KOPT-K1 (cell line): ENCODE measurements around the gene HSD17B10.

ENCODE experiments used
- H3K27ac ChIP-seq: fragments of 200-600 bp; sonication (generic); 2 replicates; pipeline ENCODE4 v1.5.1; 2016; ENCODE audit warnings: antibody characterized with exemption, mild to moderate bottlenecking, low read depth, low read length; ENCODE audit not compliant: poor library complexity, severe bottlenecking
- H3K36me3 ChIP-seq: fragments of 200-600 bp; sonication (generic); 2 replicates; pipeline ENCODE4 v1.5.1; 2017; ENCODE audit warnings: antibody characterized with exemption, mild to moderate bottlenecking, low read length, moderate library complexity; ENCODE audit not compliant: insufficient read depth
- H3K9me3 ChIP-seq: fragments of 200-600 bp; sonication (generic); 2 replicates; pipeline ENCODE4 v1.5.1; 2017; ENCODE audit warnings: antibody characterized with exemption, low read length, mild to moderate bottlenecking; ENCODE audit not compliant: insufficient read depth, poor library complexity, severe bottlenecking

Gene HSD17B10

DNA sequence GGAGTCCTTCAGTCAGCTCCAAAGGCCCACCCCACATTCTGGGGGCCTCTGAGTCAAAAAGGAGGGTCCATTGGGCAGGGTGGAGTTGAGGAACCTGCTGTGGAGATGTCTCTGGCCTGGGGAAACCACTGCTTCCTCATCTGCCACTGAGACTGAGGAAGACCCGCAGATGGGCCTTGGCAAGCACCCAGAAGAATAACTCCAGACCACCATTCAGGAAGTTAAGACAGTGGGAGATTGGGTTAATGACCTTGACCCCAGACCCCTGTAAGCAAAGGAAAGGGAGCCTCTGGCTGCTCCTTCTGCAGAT lies 8.1 kb upstream of the HSD17B10 start:
- Histone ChIP-seq H3K36me3 (no peaks in the 10 kb centered on the region), H3K9me3 (no peaks in the 10 kb centered on the region), H3K27ac (peak overlapping the region; percentile 53)

DNA sequence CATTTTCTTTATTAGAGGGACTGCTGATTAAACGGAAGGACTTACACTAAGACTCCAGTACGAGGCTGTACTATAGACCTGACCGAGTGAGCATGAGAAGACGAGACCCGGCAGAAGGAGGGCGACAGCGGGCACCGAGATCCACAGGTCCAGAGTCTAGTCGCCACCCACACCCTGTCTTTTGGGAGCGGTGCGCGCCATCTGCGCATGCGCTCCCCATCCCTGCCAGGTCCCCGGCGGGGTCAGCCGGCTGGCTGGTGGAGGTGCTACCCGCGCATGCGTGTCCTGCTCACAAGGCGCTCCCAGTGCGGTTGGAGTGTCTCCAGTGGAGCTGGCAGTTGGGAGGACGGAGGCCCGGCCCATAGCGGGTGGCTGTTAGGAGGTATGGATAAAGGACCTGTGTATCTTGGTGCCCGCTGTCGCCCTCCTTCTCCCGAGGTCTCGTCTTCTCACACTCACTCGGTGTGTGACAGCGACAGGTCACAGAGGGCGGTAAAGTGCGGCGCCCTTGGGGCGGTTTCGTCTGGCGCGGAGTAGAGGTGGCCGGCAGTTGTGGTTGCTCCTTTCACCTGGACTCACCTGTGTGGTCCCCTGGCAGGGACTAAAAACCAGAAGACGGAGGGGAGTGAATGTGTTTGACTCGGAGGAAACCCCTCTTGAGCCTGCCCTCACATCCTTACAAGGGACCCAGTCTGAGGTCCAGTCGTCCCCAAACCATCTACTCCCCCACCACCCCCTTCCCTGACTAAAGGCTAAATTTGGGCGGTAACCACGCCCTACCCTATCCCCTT lies 7.6 kb upstream of the HSD17B10 start:
- no peaks in the 10 kb centered on the region for H3K9me3 ChIP-seq
- H3K36me3 ChIP-seq, result no peaks in the 10 kb centered on the region
- H3K27ac ChIP-seq, result peak overlapping the region; percentile 53

DNA sequence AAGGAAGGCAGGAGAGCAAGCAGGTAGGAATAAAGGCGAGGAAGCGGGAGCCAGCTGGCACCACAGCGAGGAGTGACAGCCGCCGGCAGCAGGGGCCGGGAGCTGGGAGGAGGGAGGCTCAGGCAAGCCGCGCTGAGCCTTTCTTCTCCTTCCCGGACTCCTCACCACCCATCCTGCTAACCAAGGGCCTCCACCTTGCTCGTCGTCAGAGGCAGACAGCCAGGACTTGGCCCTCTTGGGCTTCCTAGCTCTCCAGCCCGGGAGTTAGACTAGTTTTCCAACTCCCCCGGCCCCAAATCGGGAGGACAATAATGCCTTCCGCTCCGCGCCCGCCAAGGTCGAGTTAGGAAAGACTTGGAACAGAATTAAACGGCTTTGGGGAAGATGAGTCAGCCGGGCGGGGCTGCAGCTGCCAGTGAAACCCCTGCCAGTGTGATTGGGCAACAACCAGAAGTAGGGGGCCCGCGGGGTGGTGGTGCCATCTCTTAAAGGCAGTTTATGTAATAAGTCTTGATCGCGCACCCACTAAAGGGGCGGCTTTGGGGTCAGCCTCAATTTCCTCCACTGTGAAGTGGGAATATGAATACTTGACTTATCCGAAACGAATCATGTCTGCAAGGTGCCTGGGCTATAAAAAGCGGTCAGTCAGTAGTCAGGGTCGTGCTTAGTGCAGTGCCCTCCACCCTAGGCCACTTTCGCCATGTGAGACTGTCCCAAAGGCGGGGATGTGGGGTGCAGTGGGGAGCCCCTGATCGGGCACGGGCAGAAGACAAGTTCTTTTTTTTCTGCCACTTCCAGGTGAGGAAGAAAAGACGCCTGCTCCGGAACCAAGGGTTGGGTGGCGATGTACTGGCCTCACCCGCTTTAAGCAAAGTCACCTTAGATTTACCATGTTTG lies 6.7 kb upstream of the HSD17B10 start:
- Histone ChIP-seq H3K36me3 (no peaks in the 10 kb centered on the region), H3K9me3 (no peaks in the 10 kb centered on the region), H3K27ac (no peak overlapping the region)

DNA sequence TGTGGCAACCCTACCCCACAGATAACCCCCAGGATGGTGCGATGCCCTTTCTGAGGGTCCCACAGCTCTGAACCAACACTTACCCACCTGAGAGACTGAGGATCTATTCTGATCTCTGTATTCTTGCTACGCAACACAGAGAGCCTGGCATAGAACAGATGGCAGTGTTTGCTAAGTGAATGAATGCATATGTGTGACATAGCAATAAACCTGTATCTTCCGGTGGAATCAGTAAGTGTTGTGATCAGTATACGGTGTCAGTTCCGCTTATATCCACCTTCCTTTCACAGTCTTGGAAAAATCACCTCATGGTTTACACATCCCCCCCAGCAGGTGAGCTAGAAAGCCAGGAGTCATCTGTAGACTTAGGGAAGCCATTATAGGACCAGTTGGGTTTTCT lies 5.9 kb upstream of the HSD17B10 start:
- no peaks in the 10 kb centered on the region for H3K9me3 ChIP-seq
- H3K27ac ChIP-seq, result no peak overlapping the region
- H3K36me3 ChIP-seq, result no peaks in the 10 kb centered on the region

DNA sequence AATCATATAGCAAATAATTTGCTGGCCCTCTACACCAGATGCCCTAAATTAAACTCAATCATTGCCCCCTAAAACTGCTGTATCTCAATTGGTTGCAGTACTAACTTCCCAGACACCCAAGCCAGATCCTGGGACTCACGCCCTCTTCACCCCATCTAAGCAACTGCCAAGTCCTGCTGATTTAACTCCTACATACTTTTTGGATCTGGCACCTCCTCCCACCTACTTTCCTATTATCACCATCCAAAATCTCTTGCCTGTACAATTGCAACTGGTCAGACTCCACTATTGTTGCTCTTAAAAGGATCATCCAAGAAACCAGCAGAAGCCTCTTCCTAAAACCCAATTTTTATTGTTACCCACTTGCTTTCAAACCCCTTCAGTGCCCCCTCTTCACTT lies 4.7 kb upstream of the HSD17B10 start:
- Histone ChIP-seq H3K9me3 (no peaks in the 10 kb centered on the region), H3K27ac (no peak overlapping the region), H3K36me3 (no peaks in the 10 kb centered on the region)

DNA sequence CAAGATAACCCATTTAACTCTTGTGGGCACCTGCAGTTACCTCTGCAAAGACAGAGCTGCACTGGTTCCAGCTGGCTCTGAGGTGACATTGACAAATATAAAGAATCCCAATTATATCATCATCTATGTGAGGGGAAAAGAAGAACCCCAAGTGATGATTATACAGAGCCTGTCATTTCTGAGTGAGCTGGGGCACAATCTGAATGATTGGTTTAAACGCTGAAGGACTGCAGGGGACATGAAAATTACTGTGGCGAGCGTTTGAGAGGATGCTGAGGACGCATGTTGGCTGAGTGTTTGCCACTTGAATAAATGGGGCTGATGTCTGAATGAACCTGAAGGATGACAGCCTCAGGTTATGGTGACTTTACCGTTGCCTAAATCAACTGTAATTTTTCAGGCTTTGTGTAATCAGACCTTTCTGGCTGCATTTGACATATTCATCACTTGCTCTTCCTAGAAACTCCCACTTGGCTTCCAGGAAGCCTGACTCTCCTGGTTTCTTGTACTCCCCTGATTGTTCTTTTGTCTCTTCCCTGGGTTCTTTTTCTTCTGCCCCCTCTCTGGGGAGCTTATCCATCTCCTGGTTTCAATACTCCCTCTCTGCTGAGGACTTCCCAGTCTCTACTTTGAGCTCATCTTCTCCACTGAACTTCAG lies 4.1 kb upstream of the HSD17B10 start:
- H3K36me3 ChIP-seq, result no peaks in the 10 kb centered on the region
- H3K9me3 ChIP-seq, result no peaks in the 10 kb centered on the region

DNA sequence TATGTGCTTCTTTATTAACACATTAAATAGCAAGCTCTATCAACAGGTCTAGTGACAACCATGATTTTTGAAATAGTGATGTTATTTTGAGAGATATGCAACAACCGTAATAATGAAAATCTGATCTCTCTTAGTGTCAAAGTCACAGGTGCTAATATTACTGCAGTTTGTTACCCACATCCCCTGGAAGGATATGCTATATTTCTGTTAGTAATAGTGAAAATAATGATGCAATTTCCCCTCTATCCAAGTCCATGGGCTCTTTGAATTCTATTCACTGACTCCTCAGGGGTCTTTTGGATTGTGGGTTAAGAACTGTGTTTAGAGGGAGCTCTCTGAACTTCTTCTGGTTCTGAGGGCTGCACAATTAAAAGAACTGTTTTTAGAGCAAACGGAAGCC lies 3.0 kb upstream of the HSD17B10 start:
- peaks cover 2% of the 10 kb centered on the region; the same call in 1 of the 2 replicates for H3K36me3 ChIP-seq
- H3K27ac ChIP-seq, result no peak overlapping the region
- H3K9me3 ChIP-seq, result no peaks in the 10 kb centered on the region

More for the DNA sequence above, 4.1 kb upstream of the HSD17B10 start:
- H3K27ac ChIP-seq, result no peak overlapping the region

DNA sequence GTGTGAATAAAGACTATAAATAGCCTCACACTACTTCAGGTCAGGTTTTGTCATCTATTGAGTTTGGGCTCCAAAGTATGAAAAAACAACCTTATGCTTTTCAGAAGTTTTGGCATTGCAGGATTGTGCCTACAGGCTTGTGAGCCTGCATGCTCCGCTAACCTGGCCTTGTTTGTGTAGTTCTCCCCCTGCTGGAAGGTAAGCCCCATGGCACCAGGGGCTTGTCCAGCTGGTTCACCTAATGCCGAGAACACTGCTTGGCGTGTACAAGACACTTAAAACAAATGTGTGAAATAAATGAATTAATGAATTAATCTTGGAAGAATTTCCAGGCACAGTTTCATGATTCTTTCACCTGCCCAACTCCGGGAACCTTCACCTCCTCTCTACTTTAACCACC lies 1.8 kb upstream of the HSD17B10 start:
- Histone ChIP-seq H3K27ac (no peak overlapping the region), H3K9me3 (no peaks in the 10 kb centered on the region), H3K36me3 (peaks cover 14% of the 10 kb centered on the region; the same call in 1 of the 2 replicates)

DNA sequence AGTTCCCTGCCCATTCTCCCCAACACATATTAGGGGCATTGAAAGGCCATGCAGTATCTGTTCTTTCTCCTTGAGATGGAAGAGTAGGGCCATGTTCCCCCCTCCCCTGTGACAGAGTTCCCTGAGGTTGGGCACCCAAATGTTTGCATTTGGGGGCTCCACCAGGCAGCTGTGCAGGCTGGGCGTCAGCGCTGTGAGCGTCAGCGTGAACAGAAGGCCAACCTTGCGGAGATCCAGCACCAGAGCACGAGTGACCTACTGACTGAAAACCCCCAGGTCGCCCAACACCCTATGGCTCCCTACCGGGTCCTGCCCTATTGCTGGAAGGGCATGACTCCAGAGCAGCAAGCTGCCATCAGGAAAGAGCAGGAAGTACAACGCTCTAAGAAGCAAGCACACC lies 3.9 kb downstream of the HSD17B10 start:
- Histone ChIP-seq H3K9me3 (no peaks in the 10 kb centered on the region), H3K36me3 (peaks cover 33% of the 10 kb centered on the region; the same call in 1 of the 2 replicates)

DNA sequence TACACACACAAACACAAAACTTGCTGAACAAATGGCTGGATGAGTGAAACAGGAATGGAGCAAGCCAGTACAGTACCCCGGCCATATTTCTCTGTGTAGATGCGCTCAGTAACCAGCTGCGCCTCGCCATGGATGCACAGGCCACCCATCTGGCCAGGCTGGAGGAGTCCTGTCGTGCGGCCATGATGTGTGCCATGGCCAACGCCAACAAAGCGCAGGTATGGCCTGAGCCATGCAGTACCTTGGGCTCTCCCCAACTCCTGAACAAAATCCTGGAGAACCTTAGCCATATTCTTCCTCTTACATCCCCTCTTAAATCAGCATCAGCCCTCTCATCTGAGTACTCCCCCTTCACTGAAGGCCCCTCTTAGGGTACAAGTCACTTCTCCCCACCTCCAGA lies 4.4 kb downstream of the HSD17B10 start:
- Histone ChIP-seq H3K27ac (no peak overlapping the region), H3K36me3 (peaks cover 33% of the 10 kb centered on the region; the same call in 1 of the 2 replicates), H3K9me3 (no peaks in the 10 kb centered on the region)

More for the DNA sequence above, 3.9 kb downstream of the HSD17B10 start:
- no peak overlapping the region for H3K27ac ChIP-seq

DNA sequence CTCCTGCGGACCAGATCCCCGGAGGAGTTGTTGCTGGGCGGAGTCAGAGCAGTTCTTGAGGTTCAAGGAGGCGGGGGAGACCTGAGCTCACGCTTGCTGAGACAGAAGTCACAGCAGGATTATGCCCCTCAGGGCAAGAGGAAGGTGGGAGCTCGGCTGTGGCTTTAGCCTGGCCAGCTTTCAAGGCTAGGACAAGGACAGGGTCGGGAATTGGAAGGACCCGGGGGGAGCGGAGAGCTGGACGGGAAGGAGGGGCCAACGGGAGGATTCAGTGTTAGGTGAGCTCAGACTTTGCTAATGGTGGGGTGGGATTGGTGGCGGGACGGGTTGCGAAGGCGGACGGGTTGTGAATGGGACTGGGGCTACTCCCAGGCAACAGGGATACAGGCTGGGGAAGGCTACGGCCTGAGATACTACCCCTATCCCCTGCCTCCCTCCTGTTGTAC lies 11.3 kb downstream of the HSD17B10 start, which contains the start of gene RIBC1:
Gene RIBC1 (plus strand): TSS at position 13 of the 446 bp plus-strand sequence. CDS start 3,404 bp downstream, outside the sequence.
- peak within 1 kb of the TSS; percentile 94 for H3K27ac ChIP-seq

DNA sequence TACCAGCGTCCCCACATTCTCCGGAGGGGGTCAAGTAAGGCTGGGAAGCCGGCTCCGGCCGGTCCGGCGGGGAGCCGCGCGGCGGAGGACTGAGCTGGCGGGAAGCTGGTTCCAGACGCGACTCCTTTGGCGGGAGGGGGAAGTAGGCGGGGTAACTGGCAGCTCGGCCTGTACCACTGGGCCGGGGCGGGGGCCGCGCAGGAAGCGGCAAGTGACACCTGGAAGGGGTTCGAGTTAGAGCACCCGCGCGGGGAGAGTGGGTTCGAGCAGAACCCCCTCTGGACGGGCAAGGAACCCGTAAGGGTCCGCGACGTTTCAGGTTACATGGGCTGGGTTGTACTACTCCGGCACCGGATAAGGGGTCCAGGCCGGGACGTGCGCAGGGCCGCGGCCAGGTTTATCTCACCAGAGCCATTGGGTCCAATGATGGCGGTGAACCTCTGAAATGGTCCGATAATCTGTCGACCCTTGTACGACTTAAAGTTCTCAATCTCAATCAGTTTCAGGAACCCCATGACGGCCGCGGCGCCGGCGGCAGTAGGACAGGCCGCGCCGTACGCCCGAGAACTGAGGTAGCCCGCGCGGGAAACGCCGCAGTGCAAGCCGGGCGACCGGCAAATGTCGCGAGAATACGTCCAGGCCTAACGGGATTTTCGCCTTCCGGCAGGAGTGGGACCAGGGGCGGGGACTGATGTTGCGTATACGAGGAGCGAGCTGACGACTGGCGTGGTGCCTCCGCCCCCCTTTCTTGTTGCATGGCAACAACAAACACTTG lies 11.9 kb downstream of the HSD17B10 start, which contains the start of gene SMC1A:
Gene SMC1A (minus strand): TSS at position 569 of the 775 bp plus-strand sequence. CDS start 54 bp downstream, at position 515.
- Histone ChIP-seq H3K27ac (peak within 1 kb of the TSS; percentile 94), H3K36me3 (peaks cover 15% of the 10 kb centered on the region), H3K9me3 (no peaks in the 10 kb centered on the region)

More for the DNA sequence above, 11.3 kb downstream of the HSD17B10 start, which contains the start of gene RIBC1:
- H3K9me3 ChIP-seq, result no peaks in the 10 kb centered on the region
- H3K36me3 ChIP-seq, result peaks cover 9% of the 10 kb centered on the region

DNA sequence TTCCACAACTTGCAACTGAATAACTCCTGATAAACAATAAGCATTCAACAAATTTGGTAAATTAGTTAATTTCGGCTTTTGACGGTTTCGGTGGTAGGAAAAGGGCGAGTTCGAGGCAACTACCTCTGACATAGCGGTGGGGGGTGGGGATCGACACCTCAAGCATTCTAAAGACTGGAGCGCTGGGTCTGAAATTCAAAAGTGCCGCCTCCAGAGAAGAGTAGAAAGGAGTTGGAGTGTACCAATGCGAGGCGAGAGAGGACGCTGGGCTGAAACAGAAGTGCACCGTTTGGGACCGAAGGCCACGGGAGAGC lies 12.4 kb downstream of the HSD17B10 start:
- no peaks in the 10 kb centered on the region for H3K9me3 ChIP-seq
- peak overlapping the region; percentile 94 for H3K27ac ChIP-seq

DNA sequence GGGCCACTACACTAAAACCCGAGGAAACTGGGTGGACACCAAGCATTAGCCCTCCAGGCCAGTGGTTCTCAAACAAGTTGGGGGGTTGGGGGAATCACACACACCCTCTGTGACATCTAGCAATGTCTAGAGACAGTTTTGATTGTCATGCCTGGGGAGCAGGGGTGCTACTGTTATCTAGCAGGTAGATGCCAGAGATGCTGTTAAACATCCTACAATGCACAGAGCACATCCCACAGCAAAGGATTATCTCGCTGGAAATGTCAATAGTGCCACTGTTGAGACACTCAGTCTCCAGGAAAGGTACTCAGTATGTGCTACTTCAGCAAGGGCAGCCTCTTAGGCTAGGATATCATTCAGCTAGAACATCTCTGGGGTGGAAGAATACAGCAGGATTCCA lies 13.0 kb downstream of the HSD17B10 start:
- Histone ChIP-seq H3K9me3 (no peaks in the 10 kb centered on the region), H3K36me3 (peaks cover 20% of the 10 kb centered on the region), H3K27ac (peak overlapping the region; percentile 94)

More for the DNA sequence above, 12.4 kb downstream of the HSD17B10 start:
- H3K36me3 ChIP-seq, result peaks cover 20% of the 10 kb centered on the region
